AML-193 (cell line): ENCODE measurements around the gene CHM.
"Not testable (repeated sequence)": the region's sequence is repeated elsewhere in the genome, so short reads cannot be mapped to it uniquely, and the experiment has no call there.

Experiments
- DNase-seq, 2 experiments: peaks; one replicate each; lab custom pipeline; 2025; lab: John Stamatoyannopoulos, UW

CHM gene, protein sequence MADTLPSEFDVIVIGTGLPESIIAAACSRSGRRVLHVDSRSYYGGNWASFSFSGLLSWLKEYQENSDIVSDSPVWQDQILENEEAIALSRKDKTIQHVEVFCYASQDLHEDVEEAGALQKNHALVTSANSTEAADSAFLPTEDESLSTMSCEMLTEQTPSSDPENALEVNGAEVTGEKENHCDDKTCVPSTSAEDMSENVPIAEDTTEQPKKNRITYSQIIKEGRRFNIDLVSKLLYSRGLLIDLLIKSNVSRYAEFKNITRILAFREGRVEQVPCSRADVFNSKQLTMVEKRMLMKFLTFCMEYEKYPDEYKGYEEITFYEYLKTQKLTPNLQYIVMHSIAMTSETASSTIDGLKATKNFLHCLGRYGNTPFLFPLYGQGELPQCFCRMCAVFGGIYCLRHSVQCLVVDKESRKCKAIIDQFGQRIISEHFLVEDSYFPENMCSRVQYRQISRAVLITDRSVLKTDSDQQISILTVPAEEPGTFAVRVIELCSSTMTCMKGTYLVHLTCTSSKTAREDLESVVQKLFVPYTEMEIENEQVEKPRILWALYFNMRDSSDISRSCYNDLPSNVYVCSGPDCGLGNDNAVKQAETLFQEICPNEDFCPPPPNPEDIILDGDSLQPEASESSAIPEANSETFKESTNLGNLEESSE

GRCh38 chrX:86047174-86047935 is at the start of gene CHM:
CHM (minus strand) TSS chrX:86047558; CDS start chrX:86047532, 26 bp downstream.
- DNase-seq: no peak

- no peak for DNase-seq
These were observed 31.3 kb upstream of the CHM start for GRCh38 chrX:86078650-86079049.

- DNase-seq: no peak
These were observed 19.6 kb upstream of the CHM start for GRCh38 chrX:86066998-86067397.

DNA sequence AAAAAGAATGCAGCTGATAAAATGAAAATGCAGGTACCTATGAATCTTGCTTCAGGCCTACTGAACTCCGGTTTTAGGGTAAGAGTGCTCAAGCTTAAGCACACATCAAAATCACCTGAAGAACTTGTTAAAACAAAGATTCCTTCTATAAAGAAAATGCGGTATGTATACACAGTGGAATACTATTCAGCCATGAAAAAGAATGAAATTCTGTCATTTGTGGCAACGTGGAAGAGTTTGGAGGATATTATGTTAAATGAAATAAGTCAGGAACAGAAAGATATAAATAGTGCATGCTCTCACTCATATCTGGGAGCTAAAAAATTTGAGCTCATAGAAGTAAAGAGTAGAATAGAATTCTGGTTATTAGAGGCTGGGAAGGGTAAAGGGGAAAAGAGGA is 14.0 kb upstream of the CHM start:
- DNase-seq: no peak

DNA sequence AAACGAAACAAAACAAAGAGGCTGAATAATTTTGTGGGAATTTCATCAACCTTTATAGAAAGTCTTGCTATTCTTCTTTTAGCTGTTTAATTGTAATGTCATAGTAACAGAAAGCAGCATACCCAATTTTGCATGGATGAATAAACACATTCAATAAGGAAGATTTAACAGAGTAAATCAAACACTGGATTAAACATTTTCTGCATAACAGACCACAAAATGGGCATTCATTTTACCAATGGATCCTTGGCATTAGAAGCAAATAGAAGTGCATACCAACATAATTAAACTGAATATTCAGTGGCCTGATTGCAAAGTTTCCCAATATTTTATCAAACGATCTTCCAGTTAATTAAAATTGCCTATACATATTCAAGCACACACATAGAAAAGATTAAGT is 4.4 kb upstream of the CHM start:
- no peak for DNase-seq

GRCh38 chrX:86047936-86048280 is 550 bp upstream of the CHM start:
- DNase-seq: no peak

GRCh38 chrX:86044216-86044615 is 3.1 kb downstream of the CHM start:
- DNase-seq: no peak

GRCh38 chrX:86039625-86040568 is 7.5 kb downstream of the CHM start:
- no peak for DNase-seq

DNA sequence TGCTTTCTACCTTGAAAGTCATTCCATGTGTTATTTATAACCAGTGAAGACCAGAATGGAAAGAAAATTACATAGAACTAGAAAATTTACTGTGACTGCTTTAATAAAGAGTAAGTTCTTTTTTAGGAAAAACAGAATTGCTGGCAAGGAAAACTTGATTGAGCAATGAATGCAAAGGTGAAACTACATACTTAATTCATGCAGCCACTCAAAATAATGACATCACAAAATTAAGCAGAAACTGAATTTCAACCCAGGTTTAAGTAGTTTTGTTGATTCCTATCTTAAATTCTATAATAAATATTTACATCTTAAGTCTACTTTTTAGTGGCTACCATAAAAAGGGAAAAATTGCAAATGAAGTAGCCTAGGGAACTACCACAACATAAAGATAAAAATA is 14.0 kb downstream of the CHM start:
- DNase-seq: no peak

GRCh38 chrX:86028681-86029080 is 18.7 kb downstream of the CHM start:
- DNase-seq: no peak

GRCh38 chrX:86023811-86024210 is 23.5 kb downstream of the CHM start:
- peak; percentile 3 to 20 for DNase-seq

DNA sequence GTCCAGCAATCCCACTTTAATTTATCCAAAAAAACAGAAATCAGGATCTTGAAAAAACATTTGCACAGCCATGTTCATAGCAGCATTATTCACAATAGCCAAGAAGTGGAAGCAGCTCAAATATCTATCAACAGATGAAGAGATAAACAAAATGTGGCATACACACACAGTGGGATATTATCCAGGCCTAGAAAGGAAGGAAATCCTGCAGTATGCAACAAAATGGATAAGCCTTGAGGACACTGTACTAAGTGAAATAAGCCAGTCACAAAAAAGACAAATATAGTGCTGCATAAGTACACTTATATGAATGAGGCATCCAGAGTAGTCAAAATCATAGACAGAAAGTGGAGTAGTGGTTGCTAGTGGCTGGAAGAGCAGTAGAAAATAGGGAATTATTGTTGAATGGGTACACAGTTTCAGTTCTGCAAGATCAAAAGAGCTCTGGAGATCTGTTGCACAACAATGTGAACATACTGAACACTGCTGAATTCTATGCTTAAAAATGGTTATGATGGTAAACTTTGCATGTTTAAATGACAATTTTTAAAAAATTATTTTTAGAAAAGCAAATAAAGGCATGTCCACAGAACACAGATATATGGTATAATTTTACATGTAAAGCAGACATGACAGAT is 25.6 kb downstream of the CHM start:
- DNase-seq: no peak

DNA sequence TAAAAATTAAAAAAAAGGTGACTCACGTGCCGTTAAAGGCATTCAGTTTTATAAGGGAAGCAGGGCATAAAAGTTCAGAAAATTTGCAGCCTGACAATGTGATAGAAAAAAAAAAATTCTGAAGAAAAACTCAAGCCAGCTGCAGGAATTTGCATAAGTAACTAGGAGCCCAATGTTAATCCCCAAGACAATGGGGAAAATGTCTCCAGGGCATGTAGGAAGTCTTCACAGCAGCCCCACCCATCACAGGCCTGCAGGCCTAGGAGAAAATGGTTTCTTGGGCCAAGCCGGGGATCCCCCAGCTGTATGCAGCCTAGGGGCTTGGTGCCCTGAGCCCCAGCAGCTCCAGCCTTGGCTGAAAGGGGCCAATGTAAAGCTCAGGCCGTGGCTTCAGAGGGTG is 31.2 kb downstream of the CHM start:
- DNase-seq: no peak

DNA sequence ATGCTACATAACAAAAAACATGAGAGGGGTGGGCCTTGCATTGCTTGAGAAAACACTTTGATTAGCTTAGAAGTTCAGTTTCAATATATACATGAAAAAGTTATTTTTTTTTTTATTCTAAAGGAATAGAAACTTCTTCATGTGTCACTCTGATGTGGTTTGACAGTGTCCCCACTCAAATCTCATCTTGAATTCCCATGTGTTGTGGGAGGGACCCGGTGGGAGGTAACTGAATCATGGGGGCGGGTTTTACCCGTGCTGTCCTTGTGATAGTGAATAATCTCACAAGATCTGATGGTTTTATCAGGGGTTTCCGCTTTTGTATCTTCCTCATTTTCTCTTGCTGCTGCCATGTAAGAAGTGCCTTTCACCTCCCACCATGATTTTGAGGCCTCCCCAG is 32.4 kb downstream of the CHM start:
- not testable (repeated sequence) for DNase-seq

DNA sequence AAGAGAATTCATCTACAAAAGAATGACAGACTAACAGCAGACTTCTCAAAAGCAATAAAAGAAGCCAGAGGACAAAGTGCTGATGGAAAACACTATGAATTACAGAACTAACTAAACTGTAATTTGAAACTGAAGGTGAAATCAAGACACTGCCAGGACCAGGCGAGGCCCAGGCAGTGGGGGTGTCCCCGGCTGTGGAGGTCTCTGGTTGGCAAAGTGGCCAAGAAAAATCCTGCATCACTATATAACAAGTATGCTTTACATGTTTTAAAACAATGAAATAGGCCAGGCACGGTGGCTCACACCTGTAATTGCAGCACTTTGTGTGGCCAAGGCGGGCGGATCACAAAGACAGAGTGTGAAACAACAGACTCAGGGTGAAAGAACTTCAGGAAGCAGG is 32.9 kb downstream of the CHM start:
- DNase-seq: no peak

DNA sequence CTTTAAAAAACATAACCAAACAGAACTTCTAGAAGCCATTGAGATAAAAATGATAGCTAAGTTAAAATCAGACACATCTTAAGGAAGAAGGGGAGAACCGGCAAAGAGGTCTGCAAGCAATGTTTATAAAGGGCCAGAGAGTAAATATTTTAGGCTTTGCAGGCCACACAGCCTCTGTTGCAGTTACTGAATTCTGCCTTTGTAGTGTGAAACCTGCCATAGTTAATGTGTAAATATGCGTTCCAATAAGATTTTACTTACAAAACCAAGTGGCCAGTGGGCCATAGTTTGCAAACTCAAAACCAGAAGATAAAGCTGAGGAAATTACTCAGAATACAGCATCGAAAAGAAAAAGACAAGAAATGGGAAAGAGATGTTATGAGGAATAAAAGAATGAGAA is 33.6 kb downstream of the CHM start:
- DNase-seq: no peak

GRCh38 chrX:86012188-86012587 is 35.2 kb downstream of the CHM start:
- DNase-seq: no peak

GRCh38 chrX:86009803-86010202 is 37.6 kb downstream of the CHM start:
- not testable (repeated sequence) for DNase-seq

GRCh38 chrX:86007891-86008290 is 39.5 kb downstream of the CHM start:
- not testable (repeated sequence) for DNase-seq

GRCh38 chrX:86002076-86002896 is 45.1 kb downstream of the CHM start:
- no peak for DNase-seq
